K562 (cell line): ENCODE results near the gene CAMK2B. TPM values are rescaled to one million over a fixed set of nuclear protein-coding genes. Genes with fewer than 3 reads are reported as not detected.

Experiments used
- ATAC-seq: fragments of 200-7000 bp; cut with Tn5 transposase; 3 replicates; pipeline ENCODE4 v1.9.1; 2020; ENCODE audit warnings: moderate library complexity
- BruUV-seq: library from RNA; stranded (reverse); fragments of 400-500 nt; replicated peaks from 2 replicates; lab custom pipeline; 2021; lab: Mats Ljungman, UMichigan
- CTCF ChIA-PET: fragments of 300-600 bp; formaldehyde crosslinking; extraction: SDS; loops from one replicate; lab custom pipeline; 2021; ENCODE audit warnings: low intra/inter-chr PET ratio; lab: Yijun Ruan, JAX
- POLR2A ChIA-PET: fragments of 300-600, 350-650 bp; sonication (Branson Sonifier 250); formaldehyde crosslinking; extraction: SDS; loops from one replicate; lab custom pipeline; 2021; ENCODE audit warnings: antibody characterized with exemption, inconsistent platforms; lab: Yijun Ruan, JAX
- DNase-seq, 4 experiments: peaks; one replicate each; pipeline versions ENCODE4 v3.0.0 to v3.0.0-alpha.2; 2011 to 2018; ENCODE audit warnings: low spot score in 3 of 4, mixed read lengths in 3 of 4; ENCODE audit errors: extremely low read depth in 1 of 4
- FAIRE-seq: peaks from 2 replicates; lab custom pipeline; 2011; peaks lifted over from hg19 to GRCh38; lab: Jason Lieb, UNC
- H2AFZ ChIP-seq: 2 replicates; pipeline ENCODE4 v1.6.0; 2011; ENCODE audit warnings: low read depth, low read length, control low read depth, inconsistent platforms
- H3K27ac ChIP-seq: fragments of 200-600 bp; 3 replicates; pipeline ENCODE4 v1.8.0; 2011; ENCODE audit warnings: low read depth, mild to moderate bottlenecking, control low read depth, inconsistent platforms, low read length, moderate library complexity, mixed read lengths; ENCODE audit errors: extremely low read depth
- H3K27me3 ChIP-seq, 2 experiments: fragments of 300-600 bp in 1 of 2; 2 replicates in 1 of 2; 3 replicates in 1 of 2; pipeline versions ENCODE4 v1.6.0 to v1.8.0; 2011; ENCODE audit warnings: inconsistent platforms in 2 of 2, low read length in 2 of 2, mild to moderate bottlenecking in 1 of 2, mixed read lengths in 1 of 2, moderate library complexity in 1 of 2; ENCODE audit not compliant: control insufficient read depth in 2 of 2, insufficient read depth in 2 of 2
- H3K36me3 ChIP-seq: fragments of 300-600 bp; 3 replicates; pipeline ENCODE4 v1.8.0; 2011; ENCODE audit warnings: mild to moderate bottlenecking, low read length, inconsistent platforms; ENCODE audit not compliant: control insufficient read depth, insufficient read depth
- H3K4me1 ChIP-seq, 2 experiments: fragments of 200-600 bp in 1 of 2; replicated peaks in 1 of 2; 2 replicates in 1 of 2; 3 replicates in 1 of 2; pipeline versions ENCODE4 v1.5.1 to v1.8.0; 2011; ENCODE audit warnings: inconsistent platforms in 2 of 2, low read length in 2 of 2, mild to moderate bottlenecking in 1 of 2, mixed read lengths in 1 of 2, moderate library complexity in 1 of 2; ENCODE audit not compliant: control insufficient read depth in 2 of 2, insufficient read depth in 2 of 2
- H3K4me2 ChIP-seq: 2 replicates; pipeline ENCODE4 v1.6.1; 2011; ENCODE audit warnings: low read length, control low read depth, inconsistent platforms, mixed read lengths; ENCODE audit not compliant: insufficient read depth
- H3K4me3 ChIP-seq: fragments of 200-600 bp; sonication (generic), shearing (Covaris generic); 2 replicates; pipeline ENCODE4 v1.5.1; 2016; ENCODE audit warnings: control low read depth, inconsistent platforms
- H3K79me2 ChIP-seq: fragments of 200-600 bp; 3 replicates; pipeline ENCODE4 v1.8.0; 2011; ENCODE audit warnings: low read length, inconsistent platforms; ENCODE audit not compliant: control insufficient read depth, insufficient read depth
- H3K9ac ChIP-seq, 2 experiments: 2 replicates each; pipeline versions ENCODE4 v1.6.0 to v1.6.1; 2011; ENCODE audit warnings: low read depth in 2 of 2, low read length in 2 of 2, control low read depth in 1 of 2, inconsistent platforms in 1 of 2, mild to moderate bottlenecking in 1 of 2, mixed read lengths in 1 of 2; ENCODE audit not compliant: insufficient read depth in 1 of 2
- H3K9me1 ChIP-seq: one replicate; pipeline ENCODE4 v1.6.0; 2011; ENCODE audit warnings: inconsistent platforms, mild to moderate bottlenecking, low read length, moderate library complexity; ENCODE audit not compliant: control insufficient read depth, insufficient read depth
- H3K9me3 ChIP-seq: replicated peaks from 2 replicates; pipeline ENCODE4 v1.5.1; 2011; ENCODE audit warnings: low read depth, low read length, inconsistent platforms; ENCODE audit not compliant: control insufficient read depth, insufficient read depth
- H4K20me1 ChIP-seq: replicated peaks from 2 replicates; pipeline ENCODE4 v1.6.1; 2011; ENCODE audit warnings: low read length, inconsistent platforms, mixed read lengths; ENCODE audit not compliant: control insufficient read depth, insufficient read depth
- CBFA2T3 ChIP-seq: fragments of 450-650 bp; IDR thresholded peaks from 2 replicates; pipeline ENCODE4 v1.6.1; 2017
- COPS2 ChIP-seq: fragments of 450-650 bp; conservative IDR thresholded peaks from 2 replicates; pipeline ENCODE4 v1.6.1; 2016; ENCODE audit warnings: mild to moderate bottlenecking, moderate library complexity
- GATAD2B ChIP-seq: fragments of 450-650 bp; IDR thresholded peaks from 2 replicates; pipeline ENCODE4 v1.6.1; 2017; ENCODE audit warnings: mild to moderate bottlenecking, borderline replicate concordance
- MAFG ChIP-seq: fragments of 450-650 bp; conservative IDR thresholded peaks from 2 replicates; pipeline ENCODE4 v1.6.1; 2016; ENCODE audit warnings: missing genetic modification characterization, missing compliant biosample characterization
- NEUROD1 ChIP-seq: fragments of 150-350 bp; IDR thresholded peaks from 2 replicates; pipeline ENCODE4 v1.6.1; 2014; ENCODE audit warnings: borderline replicate concordance, low read length, low read depth; ENCODE audit not compliant: partially characterized antibody
- POLR2H ChIP-seq: IDR thresholded peaks from 2 replicates; pipeline ENCODE4 v1.6.1; 2016; ENCODE audit warnings: missing genetic modification characterization, low read depth, mild to moderate bottlenecking, control low read depth, missing compliant biosample characterization, moderate library complexity
- POU5F1 ChIP-seq: fragments of 150-350 bp; IDR thresholded peaks from 2 replicates; pipeline ENCODE4 v1.6.1; 2014; ENCODE audit warnings: borderline replicate concordance, low read length, low read depth, mild to moderate bottlenecking; ENCODE audit not compliant: partially characterized antibody
- WGBS: fragments of 100-300 bp; shearing (Covaris generic); methylation state at CpG from one replicate; pipeline ENCODE4 v1.1.6; 2016; ENCODE audit warnings: low coverage, mixed read lengths; ENCODE audit not compliant: insufficient coverage; ENCODE audit errors: missing lambda C conversion rate; 5-methylcytosine and 5-hydroxymethylcytosine counted together
- in situ Hi-C: fragments of 300-500 bp; cut with MboI; formaldehyde crosslinking; loops from 4 replicates; pipeline ENCODE4 v1.15.0; 2018; ENCODE audit warnings: inconsistent platforms, mixed read lengths
- intact Hi-C: fragments of 100-400 bp; cut with micrococcal nuclease; formaldehyde crosslinking; loops from 2 replicates; pipeline ENCODE4 v1.14.2; 2022
- polyA plus RNA-seq, 8 experiments: library from polyadenylated mRNA; depleted of rRNA in 4 of 8; stranded (reverse) in 5 of 8; unstranded in 3 of 8; fragments of >200 nt; fragmentation: Nextera tagmentation in 2 of 8; fragmentation: Illumina TruSeq in 1 of 8; extraction: Ambion mirVana in 2 of 8; extraction: Trizol in 1 of 8; gene quantifications; 2 replicates each; pipeline versions ENCODE4 v1.2.1 to v1.2.3, GENCODE V29; 2011 to 2014; ENCODE audit warnings: inconsistent platforms in 1 of 8, missing spikeins in 1 of 8
- total RNA-seq, 7 experiments: library from RNA; depleted of rRNA in 6 of 7; stranded (reverse); fragments of >200 nt in 6 of 7; fragmentation: Illumina TruSeq in 2 of 7; extraction: Trizol in 2 of 7; gene quantifications; 2 replicates each; pipeline versions ENCODE4 v1.2.1 to v1.2.3, GENCODE V29; 2011 to 2021; ENCODE audit warnings: low replicate concordance in 1 of 7
- TF ChIP-seq, protein P1 (sequence below): fragments of 250-450 bp; sonication (Bioruptor Pico); IDR thresholded peaks from 2 replicates; pipeline ENCODE4 v1.8.0; 2022; ENCODE audit warnings: inconsistent platforms, mild to moderate bottlenecking, moderate library complexity, borderline replicate concordance
- TF ChIP-seq, protein P2 (sequence below): fragments of 450-650 bp; conservative IDR thresholded peaks from 2 replicates; pipeline ENCODE4 v1.6.1; 2016; ENCODE audit warnings: missing genetic modification characterization, low read depth, mild to moderate bottlenecking, control low read depth, missing compliant biosample characterization
- TF ChIP-seq, protein P3 (sequence below): sonication (generic); formaldehyde crosslinking; IDR thresholded peaks from 2 replicates; pipeline ENCODE4 v1.8.1; 2022; ENCODE audit warnings: missing genetic modification reagents

Gene CAMK2B
- total and polyA plus RNA-seq, 9 of the 15 experiments (the other 6 are each of a cell fraction or from before 2014, with no cell fraction given): 0.04 to 0.09 (median 0.05) TPM; not detected in 4

DNA sequence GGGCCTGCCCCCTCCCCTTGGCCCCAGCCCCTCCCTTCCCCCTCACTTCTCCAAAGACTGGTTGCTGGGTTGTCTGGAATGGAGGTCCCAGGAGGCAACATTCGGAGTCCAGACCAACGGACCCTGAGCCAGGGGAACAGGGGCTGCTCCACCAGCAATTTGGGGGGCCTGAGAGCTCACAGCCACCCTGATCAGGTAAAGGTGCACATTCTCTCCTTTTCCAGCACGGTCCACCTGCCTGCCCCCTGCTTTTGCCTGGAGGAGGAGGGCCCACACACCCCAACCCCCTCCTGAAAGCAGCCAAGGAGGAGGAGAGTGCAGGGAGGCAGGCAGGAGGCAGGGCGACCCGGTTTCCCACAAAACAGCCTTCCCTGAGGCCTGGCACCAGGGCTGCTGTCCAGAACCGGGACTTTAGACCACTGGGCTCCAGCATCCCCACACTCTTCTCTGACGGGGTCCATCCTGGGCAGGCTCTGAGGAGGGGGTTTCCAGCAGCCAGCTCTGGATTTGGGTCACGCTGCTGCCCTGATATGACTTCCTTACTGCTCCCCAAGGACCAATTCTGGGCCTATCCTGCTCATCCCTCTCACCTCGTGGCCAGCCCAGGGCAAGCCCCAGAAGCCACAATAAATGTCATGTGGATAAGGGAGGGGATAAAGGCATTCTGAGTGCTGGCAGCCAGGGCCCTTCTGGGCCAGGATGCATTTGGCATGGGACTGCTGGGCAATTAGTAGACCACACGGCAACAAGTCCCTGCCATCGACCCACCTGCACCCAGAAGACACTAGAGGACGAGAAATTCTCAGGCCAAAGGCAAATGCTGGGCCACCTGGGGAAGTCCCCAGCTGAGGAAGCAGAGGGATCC, 1.1 kb upstream of the CAMK2B start:
- in situ Hi-C loops: no loop called here
- TF ChIP-seq MAFG (tag) (no peak), NEUROD1 (no peak), GATAD2B (no peak), COPS2 (no peak), CBFA2T3 (no peak), POU5F1 (no peak), POLR2H (tag) (no peak)
- TF ChIP-seq, protein P1, sequence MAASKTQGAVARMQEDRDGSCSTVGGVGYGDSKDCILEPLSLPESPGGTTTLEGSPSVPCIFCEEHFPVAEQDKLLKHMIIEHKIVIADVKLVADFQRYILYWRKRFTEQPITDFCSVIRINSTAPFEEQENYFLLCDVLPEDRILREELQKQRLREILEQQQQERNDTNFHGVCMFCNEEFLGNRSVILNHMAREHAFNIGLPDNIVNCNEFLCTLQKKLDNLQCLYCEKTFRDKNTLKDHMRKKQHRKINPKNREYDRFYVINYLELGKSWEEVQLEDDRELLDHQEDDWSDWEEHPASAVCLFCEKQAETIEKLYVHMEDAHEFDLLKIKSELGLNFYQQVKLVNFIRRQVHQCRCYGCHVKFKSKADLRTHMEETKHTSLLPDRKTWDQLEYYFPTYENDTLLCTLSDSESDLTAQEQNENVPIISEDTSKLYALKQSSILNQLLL (CRISPR knock-in tag): no peak
- TF ChIP-seq, protein P2, sequence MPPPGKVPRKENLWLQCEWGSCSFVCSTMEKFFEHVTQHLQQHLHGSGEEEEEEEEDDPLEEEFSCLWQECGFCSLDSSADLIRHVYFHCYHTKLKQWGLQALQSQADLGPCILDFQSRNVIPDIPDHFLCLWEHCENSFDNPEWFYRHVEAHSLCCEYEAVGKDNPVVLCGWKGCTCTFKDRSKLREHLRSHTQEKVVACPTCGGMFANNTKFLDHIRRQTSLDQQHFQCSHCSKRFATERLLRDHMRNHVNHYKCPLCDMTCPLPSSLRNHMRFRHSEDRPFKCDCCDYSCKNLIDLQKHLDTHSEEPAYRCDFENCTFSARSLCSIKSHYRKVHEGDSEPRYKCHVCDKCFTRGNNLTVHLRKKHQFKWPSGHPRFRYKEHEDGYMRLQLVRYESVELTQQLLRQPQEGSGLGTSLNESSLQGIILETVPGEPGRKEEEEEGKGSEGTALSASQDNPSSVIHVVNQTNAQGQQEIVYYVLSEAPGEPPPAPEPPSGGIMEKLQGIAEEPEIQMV (tag): no peak
- TF ChIP-seq, protein P3, sequence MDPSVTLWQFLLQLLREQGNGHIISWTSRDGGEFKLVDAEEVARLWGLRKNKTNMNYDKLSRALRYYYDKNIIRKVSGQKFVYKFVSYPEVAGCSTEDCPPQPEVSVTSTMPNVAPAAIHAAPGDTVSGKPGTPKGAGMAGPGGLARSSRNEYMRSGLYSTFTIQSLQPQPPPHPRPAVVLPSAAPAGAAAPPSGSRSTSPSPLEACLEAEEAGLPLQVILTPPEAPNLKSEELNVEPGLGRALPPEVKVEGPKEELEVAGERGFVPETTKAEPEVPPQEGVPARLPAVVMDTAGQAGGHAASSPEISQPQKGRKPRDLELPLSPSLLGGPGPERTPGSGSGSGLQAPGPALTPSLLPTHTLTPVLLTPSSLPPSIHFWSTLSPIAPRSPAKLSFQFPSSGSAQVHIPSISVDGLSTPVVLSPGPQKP: no peak

More for the DNA sequence above, 1.1 kb upstream of the CAMK2B start:
- Histone ChIP-seq H3K27me3 (peaks cover 8 to 39% of the 10 kb centered on the region in 2 experiments), H4K20me1 (no peaks in the 10 kb centered on the region; the same call in 1 of the 2 replicates), H3K79me2 (no peaks in the 10 kb centered on the region), H3K27ac (no peak overlapping the region), H3K9me3 (no peaks in the 10 kb centered on the region), H3K36me3 (no peaks in the 10 kb centered on the region), H3K9me1 (no peaks in the 10 kb centered on the region), H3K4me1 (peaks cover 0 to 7% of the 10 kb centered on the region in 2 experiments; a peak in 2 of 5 replicates), H2AFZ (no peak overlapping the region), H3K4me3 (no peak overlapping the region), H3K4me2 (no peak overlapping the region), H3K9ac (no peak overlapping the region)
- FAIRE-seq (no peak), DNase-seq (no peak), ATAC-seq (no peak)
- intact Hi-C loops: no loop called here
- ChIA-PET CTCF (no interaction called here), POLR2A (no interaction called here)
- BruUV-seq: no TSS peak
- 0% methylated on average over 11 of the region's 12 CpGs for WGBS
